ENCODE data around the gene ATP6V0C. TPM values are rescaled to one million over a fixed set of nuclear protein-coding genes. Genes with fewer than 3 reads are reported as not detected.
"Not testable (repeated sequence)": the region's sequence is repeated elsewhere in the genome, so short reads cannot be mapped to it uniquely, and the experiment has no call there.

The ATP6V0C gene
- total RNA-seq, 4 donors from 2014 or later, result 22.1 to 84.2 (median 56.2) TPM

DNA sequence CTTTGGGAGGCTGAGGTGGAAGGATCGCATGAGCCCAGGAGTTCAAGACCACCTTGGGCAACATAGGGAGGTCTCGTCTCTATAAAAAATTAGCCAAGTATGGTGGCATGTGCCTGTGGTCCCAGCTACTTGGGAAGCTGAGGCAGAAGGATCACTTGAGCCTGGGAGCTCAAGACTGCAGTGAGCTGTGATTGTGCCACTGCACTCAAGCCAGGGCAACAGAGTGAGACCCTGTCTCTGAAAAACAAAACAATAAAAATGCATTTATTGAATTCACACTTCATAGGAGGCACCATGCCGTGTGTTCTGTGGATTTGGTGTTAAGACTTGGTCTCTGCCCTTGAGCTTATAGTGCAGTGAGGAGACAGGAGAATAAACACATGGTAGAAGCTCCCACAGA, 36.4 kb upstream of the ATP6V0C start:
- in situ Hi-C loops (cut with MboI; ENCODE audit: low sequenced_read_pairs in 4 of 4) (loop anchor here in 1 of 4 donors (25.0 kb wide), 1 partner anchor 140 kb away; the partner anchor contains the start of gene ABCA3), intact Hi-C loops (cut with DNase I; ENCODE audit: low total_unique reads) (no loop called here)
- H3K27ac ChIP-seq, result no peak overlapping the region
- no peak for ATAC-seq
- no peak for DNase-seq
- peaks cover 8 to 10% of the 10 kb centered on the region in 2 donors for H3K4me1 ChIP-seq
- H3K36me3 ChIP-seq, result no peaks in the 10 kb centered on the region
- peaks cover 8 to 12% (median 11%) of the 10 kb centered on the region in 3 donors for H3K27me3 ChIP-seq
- H3K9me3 ChIP-seq, result no peaks in the 10 kb centered on the region
- no peak overlapping the region for H3K4me3 ChIP-seq
- TF ChIP-seq, protein P1, sequence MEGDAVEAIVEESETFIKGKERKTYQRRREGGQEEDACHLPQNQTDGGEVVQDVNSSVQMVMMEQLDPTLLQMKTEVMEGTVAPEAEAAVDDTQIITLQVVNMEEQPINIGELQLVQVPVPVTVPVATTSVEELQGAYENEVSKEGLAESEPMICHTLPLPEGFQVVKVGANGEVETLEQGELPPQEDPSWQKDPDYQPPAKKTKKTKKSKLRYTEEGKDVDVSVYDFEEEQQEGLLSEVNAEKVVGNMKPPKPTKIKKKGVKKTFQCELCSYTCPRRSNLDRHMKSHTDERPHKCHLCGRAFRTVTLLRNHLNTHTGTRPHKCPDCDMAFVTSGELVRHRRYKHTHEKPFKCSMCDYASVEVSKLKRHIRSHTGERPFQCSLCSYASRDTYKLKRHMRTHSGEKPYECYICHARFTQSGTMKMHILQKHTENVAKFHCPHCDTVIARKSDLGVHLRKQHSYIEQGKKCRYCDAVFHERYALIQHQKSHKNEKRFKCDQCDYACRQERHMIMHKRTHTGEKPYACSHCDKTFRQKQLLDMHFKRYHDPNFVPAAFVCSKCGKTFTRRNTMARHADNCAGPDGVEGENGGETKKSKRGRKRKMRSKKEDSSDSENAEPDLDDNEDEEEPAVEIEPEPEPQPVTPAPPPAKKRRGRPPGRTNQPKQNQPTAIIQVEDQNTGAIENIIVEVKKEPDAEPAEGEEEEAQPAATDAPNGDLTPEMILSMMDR (IDR thresholded peaks at IDR 0.05 in 4 of 5, conservative IDR thresholded peaks at IDR 0.05 in 1 of 5), result no peak
- TF ChIP-seq POLR2A (IDR thresholded peaks at IDR 0.05), result no peak

DNA sequence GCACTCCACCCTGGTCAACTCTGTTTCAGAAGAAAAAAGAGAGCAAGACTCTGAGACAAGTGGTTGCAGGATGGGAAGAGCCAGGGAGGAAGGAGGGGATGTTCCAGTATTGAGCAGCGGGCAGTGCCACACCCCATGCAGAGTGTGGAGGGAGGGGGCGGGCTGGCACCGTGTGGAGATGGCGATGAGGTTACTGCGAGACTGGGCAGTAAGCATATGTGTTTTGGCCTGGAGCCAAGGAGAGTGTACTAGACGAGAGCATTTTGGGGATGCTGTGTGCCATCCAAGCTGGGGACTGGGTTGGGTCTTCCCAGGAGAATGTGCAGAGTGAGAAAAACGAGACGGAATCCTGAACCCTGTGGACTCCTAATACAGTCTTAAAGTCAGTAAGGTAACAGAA, 35.5 kb upstream of the ATP6V0C start:
- no peak overlapping the region for H3K27ac ChIP-seq
- DNase-seq (no peak), ATAC-seq (no peak)
- TF ChIP-seq POLR2A (IDR thresholded peaks at IDR 0.05), result no peak
- TF ChIP-seq, protein P1 (IDR thresholded peaks at IDR 0.05 in 4 of 5, conservative IDR thresholded peaks at IDR 0.05 in 1 of 5), result no peak
- H3K27me3 ChIP-seq, result peaks cover 0 to 3% (median 2%) of the 10 kb centered on the region in 3 donors
- no peaks in the 10 kb centered on the region for H3K36me3 ChIP-seq
- no peaks in the 10 kb centered on the region for H3K9me3 ChIP-seq
- H3K4me1 ChIP-seq, result peaks cover 17 to 20% of the 10 kb centered on the region in 2 donors
- no peak overlapping the region for H3K4me3 ChIP-seq
- intact Hi-C loops (cut with DNase I; ENCODE audit: low total_unique reads), result no loop called here
- in situ Hi-C loops (cut with MboI; ENCODE audit: low sequenced_read_pairs in 4 of 4), result loop anchor here in 1 of 4 donors (25.0 kb wide), 1 partner anchor 141 kb away; the partner anchor contains the start of gene ABCA3

DNA sequence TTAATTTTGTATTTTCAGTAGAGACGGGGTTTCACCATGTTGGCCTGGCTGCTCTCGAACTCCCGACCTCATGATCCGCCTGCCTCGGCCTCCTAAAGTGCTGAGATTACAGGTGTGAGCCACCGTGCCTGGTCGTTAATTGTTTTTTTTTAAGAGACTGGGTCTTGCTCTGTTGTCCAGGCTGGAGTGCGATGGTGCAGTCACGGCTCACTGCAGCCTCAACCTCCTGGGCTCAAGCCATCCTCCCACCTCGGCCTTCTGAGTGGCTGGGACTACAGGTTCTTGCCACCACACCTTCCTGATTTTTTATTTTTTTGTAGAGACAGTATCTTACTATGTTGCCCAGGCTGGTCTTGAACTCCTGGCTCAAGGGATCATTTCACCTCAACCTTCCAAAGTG, 33.8 kb upstream of the ATP6V0C start:
- not testable (repeated sequence) for H3K4me3 ChIP-seq, H3K27me3 ChIP-seq, H3K9me3 ChIP-seq, ATAC-seq, DNase-seq, H3K27ac ChIP-seq, H3K36me3 ChIP-seq
- H3K4me1 ChIP-seq, result peaks cover 27 to 37% of the 10 kb centered on the region in 2 donors
- in situ Hi-C loops (cut with MboI; ENCODE audit: low sequenced_read_pairs in 4 of 4) (loop anchor here in 1 of 4 donors (25.0 kb wide), 1 partner anchor 143 kb away; the partner anchor contains the start of gene ABCA3), intact Hi-C loops (cut with DNase I; ENCODE audit: low total_unique reads) (loop anchor here (5.0 to 10.0 kb wide), 2 partner anchors 55 to 138 kb away; partner anchors contain the start of genes ABCA3 and CCNF)

DNA sequence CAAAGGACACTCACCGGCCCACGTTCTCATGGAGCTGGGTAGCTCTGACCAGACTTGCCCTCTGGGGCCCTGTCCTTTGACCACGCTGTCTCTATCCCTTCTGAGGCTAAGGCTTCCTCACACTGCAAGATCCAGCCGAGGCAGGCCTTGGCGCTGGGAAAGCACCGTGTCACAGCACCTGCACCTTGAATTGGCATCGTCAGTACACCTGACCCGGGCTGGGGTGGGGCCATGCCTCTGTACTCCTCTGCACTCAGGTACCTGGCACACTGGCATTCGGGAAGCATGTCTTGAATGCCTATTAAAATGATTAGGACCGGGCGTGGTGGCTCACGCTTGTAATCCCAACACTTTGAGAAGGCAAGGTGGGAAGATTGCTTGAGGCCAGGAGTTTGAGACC, 32.8 kb upstream of the ATP6V0C start:
- no peak overlapping the region for H3K27ac ChIP-seq
- H3K36me3 ChIP-seq, result no peaks in the 10 kb centered on the region
- H3K4me3 ChIP-seq, result no peak overlapping the region
- no peaks in the 10 kb centered on the region for H3K27me3 ChIP-seq
- in situ Hi-C loops (cut with MboI; ENCODE audit: low sequenced_read_pairs in 4 of 4) (loop anchor here in 1 of 4 donors (25.0 kb wide), 1 partner anchor 144 kb away; the partner anchor contains the start of gene ABCA3), intact Hi-C loops (cut with DNase I; ENCODE audit: low total_unique reads) (loop anchor here (5.0 to 10.0 kb wide), 2 partner anchors 56 to 139 kb away; partner anchors contain the start of genes ABCA3 and CCNF)
- TF ChIP-seq, protein P1 (IDR thresholded peaks at IDR 0.05 in 4 of 5, conservative IDR thresholded peaks at IDR 0.05 in 1 of 5), result no peak
- TF ChIP-seq POLR2A (IDR thresholded peaks at IDR 0.05), result no peak
- peaks cover 26 to 38% of the 10 kb centered on the region in 2 donors for H3K4me1 ChIP-seq
- ATAC-seq (no peak), DNase-seq (no peak)
- no peaks in the 10 kb centered on the region for H3K9me3 ChIP-seq

DNA sequence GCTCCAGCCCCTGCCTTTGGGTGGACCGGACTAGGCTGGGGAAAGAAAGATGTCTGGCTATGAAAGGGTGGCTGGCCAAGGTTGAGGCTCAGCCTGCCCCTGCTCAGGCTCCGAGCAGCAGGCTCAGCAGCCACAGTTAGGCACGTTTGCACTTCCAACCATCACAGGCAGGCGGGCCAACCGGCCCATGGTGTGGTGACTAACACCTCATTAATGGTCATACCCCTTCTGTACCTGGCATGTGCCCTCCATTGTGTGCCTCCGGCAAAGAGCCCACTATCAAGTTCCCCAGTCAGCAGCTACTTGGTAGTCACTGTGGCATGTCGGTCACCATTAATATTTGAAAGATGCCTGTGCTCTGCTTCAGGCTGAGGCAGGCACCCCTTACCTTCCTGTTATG, 32.1 kb upstream of the ATP6V0C start:
- H3K27me3 ChIP-seq, result no peaks in the 10 kb centered on the region
- intact Hi-C loops (cut with DNase I; ENCODE audit: low total_unique reads), result loop anchor here (1.0 to 10.0 kb wide), 3 partner anchors 14 to 139 kb away; partner anchors contain the start of genes ABCA3 and CCNF
- ATAC-seq, result no peak
- H3K4me1 ChIP-seq, result peaks cover 23 to 40% of the 10 kb centered on the region in 2 donors
- no peak for TF ChIP-seq POLR2A (IDR thresholded peaks at IDR 0.05)
- TF ChIP-seq, protein P1 (IDR thresholded peaks at IDR 0.05 in 4 of 5, conservative IDR thresholded peaks at IDR 0.05 in 1 of 5), result no peak
- H3K27ac ChIP-seq, result no peak overlapping the region
- H3K4me3 ChIP-seq, result no peak overlapping the region
- no peak for DNase-seq
- in situ Hi-C loops (cut with MboI; ENCODE audit: low sequenced_read_pairs in 4 of 4), result loop anchor here in 1 of 4 donors (25.0 kb wide), 1 partner anchor 144 kb away; the partner anchor contains the start of gene ABCA3
- no peaks in the 10 kb centered on the region for H3K36me3 ChIP-seq
- no peaks in the 10 kb centered on the region for H3K9me3 ChIP-seq

Data from gastrocnemius medialis (tissue), 4 donors.